Stimulated activated CD4-positive, alpha-beta T cell treated with anti-CD3 and anti-CD28 coated beads, Interleukin-15, amount 100 ng/mL, for 48 hours (primary cell): ENCODE data around the gene MRPS27.

ENCODE experiments used
- DNase-seq, 2 donors: peaks; one replicate each; pipeline ENCODE4 v3.0.0-alpha.2; 2020; ENCODE audit warnings: low read depth in 2 of 2

The MRPS27 gene

GRCh38 chr5:72319976-72320752 is at the start of gene MRPS27, which contains the start of gene PTCD2:
TSS of gene MRPS27 (minus strand) at chr5:72320240. CDS start at chr5:72320221, 19 bp downstream.
TSS of gene PTCD2 (plus strand) at chr5:72320373. CDS start at chr5:72320383, 10 bp downstream.
- DNase-seq = peak; percentile 92 to 93

GRCh38 chr5:72369711-72370110 is 49.7 kb upstream of the MRPS27 start:
- DNase-seq = no peak

GRCh38 chr5:72369301-72369700 is 49.3 kb upstream of the MRPS27 start:
- DNase-seq = no peak

GRCh38 chr5:72368271-72368670 is 48.2 kb upstream of the MRPS27 start:
- no peak for DNase-seq

- DNase-seq = peak; percentile 2 to 7
Measured at GRCh38 chr5:72366324-72366976, 46.4 kb upstream of the MRPS27 start.

GRCh38 chr5:72364951-72365350 is 44.9 kb upstream of the MRPS27 start:
- no peak for DNase-seq

GRCh38 chr5:72364171-72364570 is 44.1 kb upstream of the MRPS27 start:
- DNase-seq = no peak

GRCh38 chr5:72363166-72363802 is 43.2 kb upstream of the MRPS27 start:
- DNase-seq = no peak

- no peak for DNase-seq
Measured at GRCh38 chr5:72359886-72360285, 39.8 kb upstream of the MRPS27 start.

- no peak for DNase-seq
Measured at GRCh38 chr5:72358925-72359324, 38.9 kb upstream of the MRPS27 start.

GRCh38 chr5:72356361-72356760 is 36.3 kb upstream of the MRPS27 start:
- no peak for DNase-seq

GRCh38 chr5:72355706-72356299 is 35.8 kb upstream of the MRPS27 start:
- no peak for DNase-seq

GRCh38 chr5:72353046-72353445 is 33.0 kb upstream of the MRPS27 start:
- no peak for DNase-seq

- no peak for DNase-seq
Measured at GRCh38 chr5:72352616-72353015, 32.6 kb upstream of the MRPS27 start.

- no peak for DNase-seq
Measured at GRCh38 chr5:72351376-72351775, 31.3 kb upstream of the MRPS27 start.

- no peak for DNase-seq
Measured at GRCh38 chr5:72347801-72348308, 27.8 kb upstream of the MRPS27 start.

GRCh38 chr5:72346398-72346797 is 26.4 kb upstream of the MRPS27 start:
- DNase-seq = no peak

- no peak for DNase-seq
Measured at GRCh38 chr5:72338689-72339209, 18.7 kb upstream of the MRPS27 start.

GRCh38 chr5:72337159-72337558 is 17.1 kb upstream of the MRPS27 start:
- no peak for DNase-seq

GRCh38 chr5:72330712-72331111 is 10.7 kb upstream of the MRPS27 start:
- DNase-seq = no peak

GRCh38 chr5:72328172-72328571 is 8.1 kb upstream of the MRPS27 start:
- no peak for DNase-seq

GRCh38 chr5:72326306-72326649 is 6.2 kb upstream of the MRPS27 start:
- no peak for DNase-seq
